DOHH2 (cell line): Measurements from ENCODE around the gene KIF2A.

Source experiments
- CTCF ChIP-seq: fragments of 200-600 bp; sonication (generic); IDR thresholded peaks from one replicate; pipeline ENCODE4 v1.5.1; 2014; ENCODE audit warnings: antibody characterized with exemption, mild to moderate bottlenecking, low read depth, low read length; ENCODE audit not compliant: poor library complexity, severe bottlenecking
- EZH2phosphoT487 ChIP-seq: fragments of 200-600 bp; sonication (generic); IDR thresholded peaks from 2 replicates; pipeline ENCODE4 v1.6.1; 2017; ENCODE audit warnings: borderline replicate concordance, mild to moderate bottlenecking, antibody characterized with exemption, low read length, moderate library complexity, mixed read lengths

- TF ChIP-seq CTCF = no peak
- TF ChIP-seq EZH2phosphoT487 = no peak
Observed at GRCh38 chr5:62284946-62285891, 20.8 kb upstream of the KIF2A start.
